Esophagus (tissue), 2 donors: ENCODE measurements around the gene MID2. TPM values are rescaled to one million over a fixed set of nuclear protein-coding genes. Genes with fewer than 3 reads are reported as not detected.

Experiments
- H3K27ac ChIP-seq, 2 donors: one replicate each; pipeline ENCODE4 v1.5.1; 2013; ENCODE audit warnings: low read depth in 2 of 2, mild to moderate bottlenecking in 2 of 2, inconsistent platforms in 1 of 2, low read length in 1 of 2, moderate library complexity in 1 of 2
- H3K27me3 ChIP-seq, 2 donors: one replicate each; pipeline ENCODE4 v1.6.1; 2013; ENCODE audit warnings: low read length in 2 of 2, control low read depth in 1 of 2, mild to moderate bottlenecking in 1 of 2; ENCODE audit not compliant: insufficient read depth in 2 of 2, control insufficient read depth in 1 of 2
- H3K36me3 ChIP-seq, 2 donors: one replicate each; pipeline ENCODE4 v1.6.1; 2013; ENCODE audit warnings: low read length in 1 of 2; ENCODE audit not compliant: control insufficient read depth in 2 of 2, insufficient read depth in 2 of 2
- H3K4me1 ChIP-seq, 2 donors: one replicate each; pipeline ENCODE4 v1.6.1; 2013; ENCODE audit warnings: low read length in 1 of 2; ENCODE audit not compliant: control insufficient read depth in 2 of 2, insufficient read depth in 2 of 2
- H3K4me3 ChIP-seq, 2 donors: one replicate each; pipeline ENCODE4 v1.5.1; 2013; ENCODE audit warnings: low read length in 2 of 2, mild to moderate bottlenecking in 2 of 2, low read depth in 1 of 2, moderate library complexity in 1 of 2
- H3K9me3 ChIP-seq, 2 donors: one replicate each; pipeline ENCODE4 v1.6.1; 2013; ENCODE audit warnings: mild to moderate bottlenecking in 2 of 2, low read depth in 1 of 2, low read length in 1 of 2, moderate library complexity in 1 of 2; ENCODE audit not compliant: control insufficient read depth in 2 of 2, insufficient read depth in 1 of 2
- WGBS, 2 donors: extraction: QIAGEN DNeasy Blood & Tissue Kit; methylation state at CpG; one replicate each; pipeline ENCODE4 v1.1.7; 2013; 5-methylcytosine and 5-hydroxymethylcytosine counted together
- polyA plus RNA-seq, 2 donors: library from polyadenylated mRNA; stranded (reverse); fragments of 200-250 nt; gene quantifications; one replicate each; pipeline ENCODE4 v1.2.3, GENCODE V29; 2013
- donor health status: healthy with polysubstance abuse.
- donor health status: Bipolar disorder and iron deficiency.

MID2 gene
- polyA plus RNA-seq, 2 donors: 3.3 to 7.9 TPM

- Histone ChIP-seq H3K27me3 (peaks cover 0 to 2% of the 10 kb centered on the region in 2 donors), H3K9me3 (no peaks in the 10 kb centered on the region), H3K4me3 (no peak overlapping the region), H3K36me3 (no peaks in the 10 kb centered on the region), H3K4me1 (no peaks in the 10 kb centered on the region), H3K27ac (no peak overlapping the region)
- WGBS, 2 donors: 66 to 73% methylated on average over 5 of the region's 5 CpGs
Observed at GRCh38 chrX:107857837-107858236, 32.2 kb downstream of the MID2 start.

- 80 to 83% methylated on average over 4 of the region's 4 CpGs for WGBS, 2 donors
- Histone ChIP-seq H3K4me3 (no peak overlapping the region), H3K4me1 (no peaks in the 10 kb centered on the region), H3K27ac (no peak overlapping the region), H3K9me3 (no peaks in the 10 kb centered on the region), H3K27me3 (no peaks in the 10 kb centered on the region), H3K36me3 (no peaks in the 10 kb centered on the region)
Observed at GRCh38 chrX:107861056-107861455, 35.4 kb downstream of the MID2 start.

- 75 to 84% methylated on average over 6 of the region's 6 CpGs for WGBS, 2 donors
- Histone ChIP-seq H3K27me3 (peaks cover 0 to 7% of the 10 kb centered on the region in 2 donors), H3K27ac (no peak overlapping the region), H3K9me3 (no peaks in the 10 kb centered on the region), H3K4me1 (no peaks in the 10 kb centered on the region), H3K36me3 (no peaks in the 10 kb centered on the region), H3K4me3 (no peak overlapping the region)
Observed at GRCh38 chrX:107871136-107871535, 45.5 kb downstream of the MID2 start.

GRCh38 chrX:107878106-107878505 lies 52.4 kb downstream of the MID2 start:
- WGBS, 2 donors: 53 to 62% methylated on average over 5 of the region's 5 CpGs
- no peak overlapping the region for H3K27ac ChIP-seq
- peaks cover 0 to 3% of the 10 kb centered on the region in 2 donors for H3K27me3 ChIP-seq
- H3K4me3 ChIP-seq: no peak overlapping the region
- H3K4me1 ChIP-seq: no peaks in the 10 kb centered on the region
- H3K9me3 ChIP-seq: no peaks in the 10 kb centered on the region
- H3K36me3 ChIP-seq: no peaks in the 10 kb centered on the region

- 63 to 66% methylated on average over 5 of the region's 5 CpGs for WGBS, 2 donors
- Histone ChIP-seq H3K27ac (no peak overlapping the region), H3K36me3 (no peaks in the 10 kb centered on the region), H3K27me3 (no peaks in the 10 kb centered on the region), H3K4me3 (no peak overlapping the region), H3K9me3 (no peaks in the 10 kb centered on the region), H3K4me1 (no peaks in the 10 kb centered on the region)
Observed at GRCh38 chrX:107880054-107880610, 54.5 kb downstream of the MID2 start.

- no peaks in the 10 kb centered on the region for H3K9me3 ChIP-seq
- H3K36me3 ChIP-seq: no peaks in the 10 kb centered on the region
- 23 to 33% methylated on average over 4 of the region's 4 CpGs for WGBS, 2 donors
- no peak overlapping the region for H3K27ac ChIP-seq
- H3K4me3 ChIP-seq: no peak overlapping the region
- no peaks in the 10 kb centered on the region for H3K4me1 ChIP-seq
- no peaks in the 10 kb centered on the region for H3K27me3 ChIP-seq
Observed at GRCh38 chrX:107894038-107894437, 68.4 kb downstream of the MID2 start.

GRCh38 chrX:107902721-107903120 lies 77.1 kb downstream of the MID2 start:
- WGBS, 2 donors: 70 to 88% methylated on average over 6 of the region's 6 CpGs
- Histone ChIP-seq H3K27me3 (no peaks in the 10 kb centered on the region), H3K27ac (no peak overlapping the region), H3K4me3 (no peak overlapping the region), H3K9me3 (no peaks in the 10 kb centered on the region), H3K4me1 (no peaks in the 10 kb centered on the region), H3K36me3 (peaks cover 0 to 3% of the 10 kb centered on the region in 2 donors)

GRCh38 chrX:107905366-107905765 lies 79.7 kb downstream of the MID2 start:
- peaks cover 0 to 3% of the 10 kb centered on the region in 2 donors for H3K36me3 ChIP-seq
- H3K4me3 ChIP-seq: no peak overlapping the region
- H3K4me1 ChIP-seq: no peaks in the 10 kb centered on the region
- H3K27ac ChIP-seq: no peak overlapping the region
- H3K27me3 ChIP-seq: no peaks in the 10 kb centered on the region
- H3K9me3 ChIP-seq: no peaks in the 10 kb centered on the region
- WGBS, 2 donors: 74 to 88% methylated on average over 3 of the region's 3 CpGs

- Histone ChIP-seq H3K27ac (no peak overlapping the region), H3K27me3 (peaks cover 0 to 2% of the 10 kb centered on the region in 2 donors), H3K36me3 (peaks cover 0 to 2% of the 10 kb centered on the region in 2 donors), H3K9me3 (no peaks in the 10 kb centered on the region), H3K4me3 (no peak overlapping the region), H3K4me1 (no peaks in the 10 kb centered on the region)
- 90 to 94% methylated on average over 7 of the region's 7 CpGs for WGBS, 2 donors
Observed at GRCh38 chrX:107924136-107924746, 98.6 kb downstream of the MID2 start.

- H3K4me3 ChIP-seq: no peak overlapping the region
- no peaks in the 10 kb centered on the region for H3K36me3 ChIP-seq
- WGBS, 2 donors: 89 to 100% methylated on average over 1 of the region's 1 CpG
- peaks cover 0 to 2% of the 10 kb centered on the region in 2 donors for H3K4me1 ChIP-seq
- H3K27ac ChIP-seq: no peak overlapping the region
- no peaks in the 10 kb centered on the region for H3K9me3 ChIP-seq
- H3K27me3 ChIP-seq: peaks cover 0 to 2% of the 10 kb centered on the region in 2 donors
Observed at GRCh38 chrX:107934262-107934661, 108.6 kb downstream of the MID2 start.
